ENCODE measurements around the gene TEX19. TPM values are rescaled to one million over a fixed set of nuclear protein-coding genes. Genes with fewer than 3 reads are reported as not detected.

The TEX19 gene
- total RNA-seq, 1 experiment from 2014 or later = 0.06 TPM

DNA sequence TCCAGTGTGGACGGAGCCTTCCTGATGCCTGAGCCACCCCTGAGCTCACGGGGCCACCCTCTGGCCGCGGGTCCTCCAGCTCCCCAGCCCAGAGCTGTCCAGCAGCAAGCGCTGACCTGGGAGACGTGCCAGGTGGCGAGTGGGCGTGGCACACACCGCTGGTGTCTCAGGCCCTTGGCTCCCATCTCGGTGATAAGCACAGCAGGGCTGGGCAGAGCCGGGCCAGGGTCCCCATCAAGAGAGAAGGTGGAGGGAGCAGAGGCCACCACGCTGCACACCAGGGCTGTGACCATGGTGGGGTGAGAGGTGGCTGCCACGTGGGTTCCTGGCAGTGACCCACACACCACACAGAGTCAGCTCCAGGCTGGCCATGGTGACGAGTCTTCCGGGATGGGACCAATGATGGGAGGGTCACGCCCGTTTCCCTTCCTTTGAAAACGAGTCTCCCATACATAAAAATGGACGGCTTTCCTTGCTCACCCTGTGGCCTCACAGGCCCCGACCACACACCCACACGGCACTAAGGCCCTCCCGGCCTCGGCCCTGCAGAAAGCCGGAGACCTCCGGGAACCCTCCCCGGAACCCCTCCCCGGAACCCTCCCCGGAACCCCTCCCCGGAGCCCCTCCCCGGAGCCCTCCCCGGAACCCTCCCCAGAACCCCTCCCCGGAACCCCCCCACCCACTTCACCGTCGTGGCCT lies 29.3 kb downstream of the TEX19 start:
- no peak for DNase-seq (ENCODE audit: low read depth)

GRCh38 chr17:82388922-82389283 lies 29.9 kb downstream of the TEX19 start:
- DNase-seq (ENCODE audit: low read depth) = no peak

DNA sequence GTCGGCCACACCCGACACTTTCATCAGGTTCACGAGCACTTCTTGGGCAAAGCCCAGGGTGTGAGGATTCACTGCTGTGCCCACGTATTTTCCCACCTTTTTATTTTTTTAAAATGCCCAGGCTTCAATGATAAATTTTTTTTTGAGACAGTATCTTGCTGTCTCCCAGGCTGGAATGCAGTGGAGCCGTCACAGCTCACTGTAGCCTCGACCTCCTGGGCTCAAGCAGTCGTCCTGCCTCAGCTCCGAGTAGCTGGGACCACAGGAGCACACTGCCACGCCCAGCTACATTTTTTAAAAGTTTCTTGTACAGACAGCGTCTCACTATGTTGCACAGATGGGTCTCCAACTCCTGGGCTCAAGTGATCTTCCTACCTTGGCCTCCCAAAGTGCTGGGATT lies 30.3 kb downstream of the TEX19 start:
- DNase-seq (ENCODE audit: low read depth) = no peak

- no peak for DNase-seq (ENCODE audit: low read depth)
Observed at GRCh38 chr17:82390015-82390859, 31.2 kb downstream of the TEX19 start.

GRCh38 chr17:82390860-82391435 lies 31.9 kb downstream of the TEX19 start:
- no peak for DNase-seq (ENCODE audit: low read depth)

DNA sequence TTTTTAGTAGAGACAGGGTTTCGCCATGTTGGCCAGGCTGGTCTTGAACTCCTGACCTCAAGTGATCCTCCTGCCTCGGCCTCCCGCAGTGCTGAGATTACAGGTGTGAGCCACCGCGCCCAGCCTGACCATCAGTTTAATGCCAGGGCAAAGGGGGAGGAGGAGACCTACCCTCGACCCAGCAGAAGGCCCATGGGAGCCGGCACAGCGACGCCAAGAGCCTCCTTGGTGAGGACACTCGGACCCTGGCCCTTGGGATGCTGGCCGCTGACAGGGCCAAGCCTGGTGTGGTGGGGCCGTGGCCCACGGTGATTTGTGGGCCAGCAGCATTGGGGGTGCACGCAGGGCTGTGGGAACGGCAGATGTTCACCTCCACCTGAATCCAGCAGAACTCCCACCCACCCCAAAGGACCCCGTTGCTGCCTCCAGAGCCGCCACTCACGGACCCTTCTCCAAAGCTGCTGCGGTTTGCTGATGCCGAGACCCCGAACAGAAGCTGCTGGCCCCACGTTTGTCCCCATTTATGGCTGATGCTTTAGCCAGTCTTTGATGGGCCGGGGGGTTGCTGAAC lies 32.5 kb downstream of the TEX19 start:
- DNase-seq (ENCODE audit: low read depth) = no peak

GRCh38 chr17:82392209-82392920 lies 33.3 kb downstream of the TEX19 start:
- no peak for DNase-seq (ENCODE audit: low read depth)

DNA sequence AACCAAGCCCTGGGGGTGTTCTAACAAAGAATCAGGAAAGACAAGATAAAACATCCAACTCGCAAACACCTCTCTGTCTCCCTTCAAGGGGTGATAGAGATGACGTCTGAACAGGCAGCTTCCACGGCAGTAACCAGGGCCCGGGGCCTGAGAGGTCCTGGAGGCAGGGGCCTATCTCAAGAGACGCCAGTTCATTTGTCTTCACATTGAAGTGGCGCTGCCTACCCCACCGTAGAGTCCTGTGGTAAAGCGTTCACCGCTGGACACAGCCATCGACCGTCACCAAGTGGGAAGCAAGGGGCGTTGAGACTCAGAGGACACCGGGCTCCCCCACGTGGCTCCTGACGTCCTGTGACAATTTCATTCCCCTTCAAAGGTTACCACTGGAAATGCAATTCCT lies 33.9 kb downstream of the TEX19 start:
- no peak for DNase-seq (ENCODE audit: low read depth)

DNA sequence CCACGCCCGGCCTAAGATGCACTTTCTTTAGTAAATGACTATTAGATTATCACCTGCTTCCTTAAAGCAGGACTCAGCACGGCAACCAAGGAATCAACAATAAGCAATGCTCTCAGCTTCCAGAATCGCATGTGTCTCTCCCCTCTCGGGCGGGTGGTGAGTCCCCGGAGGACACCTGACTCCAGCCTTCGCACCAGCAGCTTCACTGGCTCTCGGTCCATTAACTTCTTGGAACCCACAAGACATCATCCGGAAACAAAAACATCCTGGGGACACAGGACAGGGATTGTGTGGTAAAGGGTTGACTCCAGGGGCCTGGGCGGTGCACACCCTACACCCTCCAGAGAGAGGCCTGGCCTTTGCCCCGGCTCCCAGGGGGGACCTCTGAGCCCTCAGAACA lies 35.2 kb downstream of the TEX19 start:
- no peak for DNase-seq (ENCODE audit: low read depth)

GRCh38 chr17:82396601-82397435 lies 37.8 kb downstream of the TEX19 start:
- peak; percentile 99 for DNase-seq (ENCODE audit: low read depth)

GRCh38 chr17:82397449-82398335 lies 38.6 kb downstream of the TEX19 start:
- DNase-seq (ENCODE audit: low read depth) = no peak

- peak; percentile 95 for DNase-seq (ENCODE audit: low read depth)
Observed at GRCh38 chr17:82399041-82399441, 40.0 kb downstream of the TEX19 start.

- peak; percentile 94 for DNase-seq (ENCODE audit: low read depth)
Observed at GRCh38 chr17:82399601-82400101, 40.6 kb downstream of the TEX19 start.

GRCh38 chr17:82400206-82400605 lies 41.2 kb downstream of the TEX19 start:
- DNase-seq (ENCODE audit: low read depth) = peak; percentile 87

GRCh38 chr17:82400830-82401229 lies 41.8 kb downstream of the TEX19 start:
- peak; percentile 78 for DNase-seq (ENCODE audit: low read depth)

- no peak for DNase-seq (ENCODE audit: low read depth)
Observed at GRCh38 chr17:82402865-82403264, 43.8 kb downstream of the TEX19 start.

DNA sequence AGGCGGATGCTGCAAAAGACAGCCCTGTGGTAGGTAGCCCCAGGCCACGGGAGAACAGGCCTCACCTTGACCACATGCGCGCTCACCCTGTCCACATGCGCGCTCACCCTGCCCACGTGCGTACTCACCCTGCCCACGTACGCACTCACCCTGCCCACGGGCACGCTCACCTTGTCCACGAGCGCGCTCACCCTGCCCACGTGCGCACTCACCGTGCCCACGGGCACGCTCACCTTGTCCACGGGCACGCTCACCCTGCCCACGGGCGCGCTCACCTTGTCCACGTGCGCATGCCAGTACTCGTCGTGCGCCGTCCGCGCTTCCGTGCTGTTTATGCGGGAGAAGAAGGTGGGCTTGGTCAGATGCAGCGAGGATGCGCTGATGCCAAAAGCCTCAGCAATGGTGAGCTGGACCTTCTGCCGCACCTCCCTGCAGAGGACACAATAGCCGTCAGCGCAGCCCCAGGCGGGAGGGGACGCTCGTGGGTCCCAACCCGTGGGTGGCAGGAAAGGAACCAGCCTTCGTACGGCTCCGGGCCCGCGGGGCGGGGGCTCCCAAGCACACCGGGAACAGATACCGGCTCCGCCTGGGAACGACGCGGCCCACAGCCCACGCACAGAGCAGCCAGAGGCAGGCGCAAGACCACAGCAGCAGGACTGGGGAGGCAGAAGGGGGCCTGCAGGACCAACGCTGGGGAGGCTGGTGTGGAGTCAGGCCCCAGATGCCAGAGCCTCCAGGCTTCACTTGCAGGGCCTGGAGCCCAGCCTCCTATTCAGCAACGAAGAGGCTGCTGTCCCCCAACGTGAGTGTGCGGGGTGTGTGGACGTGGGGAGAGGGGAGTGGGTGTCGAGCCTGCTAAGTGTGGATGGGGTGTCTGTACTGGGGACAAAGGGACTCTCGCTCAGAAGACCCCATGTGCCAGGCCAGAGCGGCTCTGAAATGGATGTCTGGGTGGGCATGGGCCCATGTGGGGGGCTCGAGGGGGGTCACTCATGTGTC lies 44.9 kb downstream of the TEX19 start:
- DNase-seq (ENCODE audit: low read depth) = no peak

DNA sequence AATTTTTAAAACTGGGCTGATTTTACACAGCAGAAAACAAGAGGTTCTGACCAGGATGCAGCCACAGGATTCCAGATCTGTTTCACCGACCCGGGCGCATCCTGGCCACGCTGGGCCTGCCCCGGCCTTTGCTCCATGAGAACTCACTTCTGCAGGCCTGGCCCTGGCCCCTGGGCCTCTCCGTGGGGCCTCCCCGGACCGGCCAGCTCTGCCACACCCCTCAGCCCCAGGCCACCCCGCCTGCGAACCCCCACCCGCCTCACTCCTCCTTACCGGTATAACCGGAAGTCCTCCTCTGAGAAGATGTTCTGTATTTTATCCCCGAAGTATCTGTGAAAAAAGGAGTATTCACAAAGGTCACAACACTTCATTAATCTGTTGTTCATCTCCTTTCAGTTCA lies 46.0 kb downstream of the TEX19 start:
- DNase-seq (ENCODE audit: low read depth) = no peak

All from LHCN-M2 (cell line).